ENCODE results near the gene BLOC1S1. TPM values are rescaled to one million over a fixed set of nuclear protein-coding genes. Genes with fewer than 3 reads are reported as not detected.

Gene BLOC1S1
- total and polyA plus RNA-seq, 4 donors = 87.3 to 351 (median 181) TPM

DNA sequence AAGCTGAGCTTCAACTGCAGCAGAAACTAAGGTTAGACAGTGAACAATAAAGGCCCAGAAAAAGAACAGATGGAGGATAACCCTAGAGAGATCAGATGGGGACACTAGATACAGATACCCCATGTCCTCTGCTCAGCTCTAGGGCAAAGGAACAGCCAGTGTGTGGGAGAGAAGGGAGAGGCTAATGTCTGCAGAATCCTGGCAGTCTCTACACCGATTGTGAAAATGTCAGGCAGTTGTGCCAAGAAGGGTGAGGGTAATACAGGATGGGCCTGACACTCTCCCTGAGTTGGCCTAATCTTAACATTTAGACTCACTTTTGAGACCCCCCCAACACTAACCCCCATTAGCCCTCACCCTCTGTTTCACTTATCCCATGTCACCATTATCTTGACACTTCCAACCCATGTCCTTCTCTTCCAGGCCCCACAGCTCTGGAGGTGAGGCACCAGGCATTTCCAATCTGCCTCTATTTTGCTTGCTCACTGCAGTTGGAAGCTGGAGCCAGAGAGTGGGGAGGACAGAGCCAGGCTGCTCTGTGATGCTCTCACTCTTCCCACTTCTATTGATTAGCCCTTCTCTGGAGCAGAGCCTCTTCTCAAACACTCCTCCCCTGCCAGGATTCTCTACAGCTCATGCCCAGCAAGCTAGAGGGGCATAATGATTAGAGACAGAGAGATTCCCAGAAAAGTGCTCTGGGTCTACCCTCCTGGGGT lies 3.0 kb upstream of the BLOC1S1 start:
- ATAC-seq (ENCODE audit: low FRiP score) = no peak
- H3K4me3 ChIP-seq (ENCODE audit: low read length in 2 of 2) = no peak overlapping the region
- H3K36me3 ChIP-seq (ENCODE audit: control insufficient read depth in 1 of 2, insufficient read depth in 2 of 2, low read length in 1 of 2) = no peaks in the 10 kb centered on the region
- DNase-seq = peak; percentile 17 to 42
- H3K27ac ChIP-seq (ENCODE audit: low read depth in 1 of 2, low read length in 2 of 2) = peak overlapping the region; percentile 76 to 91
- 0 to 13% methylated on average over 1 of the region's 1 CpG for WGBS, 2 donors
- no peaks in the 10 kb centered on the region for H3K27me3 ChIP-seq (ENCODE audit: control insufficient read depth in 1 of 2, insufficient read depth in 2 of 2, low read length in 1 of 2)
- peaks cover 0 to 7% of the 10 kb centered on the region in 2 donors for H3K4me1 ChIP-seq (ENCODE audit: control insufficient read depth in 1 of 2, insufficient read depth in 2 of 2, low read length in 2 of 2)
- intact Hi-C loops (cut with DNase I) = no loop called here
- H3K9me3 ChIP-seq (ENCODE audit: control insufficient read depth, low read length) = no peaks in the 10 kb centered on the region

DNA sequence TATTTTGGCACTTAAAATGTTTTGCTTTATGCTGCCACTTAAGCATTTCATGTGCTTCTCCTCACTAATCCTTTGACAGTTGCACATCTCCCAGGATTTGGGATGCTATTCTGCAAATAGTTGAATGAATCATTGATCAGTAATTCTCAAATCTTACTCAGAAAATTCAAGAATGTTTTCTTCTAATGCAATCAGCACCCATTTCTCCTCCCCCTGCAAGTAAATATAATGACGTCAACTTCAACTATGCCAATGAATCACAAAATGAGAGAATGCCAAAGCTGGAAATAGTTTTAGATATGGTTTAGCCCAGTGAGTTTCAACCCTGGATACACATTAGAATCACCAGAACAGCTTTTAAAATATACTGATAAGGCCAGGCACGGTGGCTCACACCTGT lies 2.1 kb upstream of the BLOC1S1 start:
- no peak overlapping the region for H3K4me3 ChIP-seq (ENCODE audit: low read length in 2 of 2)
- ATAC-seq (ENCODE audit: low FRiP score) (no peak), DNase-seq (no peak)
- H3K27me3 ChIP-seq (ENCODE audit: control insufficient read depth in 1 of 2, insufficient read depth in 2 of 2, low read length in 1 of 2) = no peaks in the 10 kb centered on the region
- intact Hi-C loops (cut with DNase I) = no loop called here
- H3K4me1 ChIP-seq (ENCODE audit: control insufficient read depth in 1 of 2, insufficient read depth in 2 of 2, low read length in 2 of 2) = peaks cover 0 to 7% of the 10 kb centered on the region in 2 donors
- H3K36me3 ChIP-seq (ENCODE audit: control insufficient read depth in 1 of 2, insufficient read depth in 2 of 2, low read length in 1 of 2) = no peaks in the 10 kb centered on the region
- no peak overlapping the region for H3K27ac ChIP-seq (ENCODE audit: low read depth in 1 of 2, low read length in 2 of 2)
- 5 to 7% methylated on average over 2 of the region's 2 CpGs for WGBS, 2 donors
- H3K9me3 ChIP-seq (ENCODE audit: control insufficient read depth, low read length) = no peaks in the 10 kb centered on the region

DNA sequence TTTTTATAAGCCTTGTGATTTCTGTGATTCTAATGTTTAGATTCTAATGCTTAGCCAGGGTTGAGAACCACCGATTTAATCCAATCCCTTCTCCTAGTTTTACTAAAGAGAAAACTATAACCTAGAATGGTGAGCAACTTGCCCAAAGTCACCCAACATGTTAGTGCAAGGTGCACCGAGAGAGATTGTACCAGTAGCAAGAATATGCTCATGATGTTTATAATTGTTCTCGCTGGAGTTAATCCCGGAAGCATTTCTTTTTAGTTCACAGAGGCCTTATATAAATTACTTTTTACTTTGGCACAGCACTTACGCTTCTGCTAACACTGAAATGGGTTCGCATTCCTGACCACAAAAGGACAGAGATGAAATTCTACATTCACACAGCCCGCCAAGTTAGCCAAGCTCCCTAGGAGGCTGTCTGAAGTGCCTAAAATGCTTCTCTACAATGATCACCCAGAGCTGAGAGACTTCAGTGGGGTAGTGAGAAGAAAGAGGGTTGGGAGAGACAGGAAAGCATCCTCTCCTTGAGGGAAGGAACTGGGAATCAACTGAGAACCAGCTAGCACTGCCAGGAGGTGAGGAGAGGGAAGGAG lies 579 bp upstream of the BLOC1S1 start:
- intact Hi-C loops (cut with DNase I) = no loop called here
- DNase-seq (peak; percentile 31 to 34), ATAC-seq (ENCODE audit: low FRiP score) (no peak)
- peak overlapping the region in 1 of 2 donors; percentile 52 for H3K4me3 ChIP-seq (ENCODE audit: low read length in 2 of 2)
- no peaks in the 10 kb centered on the region for H3K9me3 ChIP-seq (ENCODE audit: control insufficient read depth, low read length)
- H3K4me1 ChIP-seq (ENCODE audit: control insufficient read depth in 1 of 2, insufficient read depth in 2 of 2, low read length in 2 of 2) = peaks cover 0 to 3% of the 10 kb centered on the region in 2 donors
- H3K36me3 ChIP-seq (ENCODE audit: control insufficient read depth in 1 of 2, insufficient read depth in 2 of 2, low read length in 1 of 2) = no peaks in the 10 kb centered on the region
- 12% methylated on average over 7 of the region's 7 CpGs for WGBS, 2 donors
- peak overlapping the region; percentile 83 to 99 for H3K27ac ChIP-seq (ENCODE audit: low read depth in 1 of 2, low read length in 2 of 2)
- H3K27me3 ChIP-seq (ENCODE audit: control insufficient read depth in 1 of 2, insufficient read depth in 2 of 2, low read length in 1 of 2) = no peaks in the 10 kb centered on the region

DNA sequence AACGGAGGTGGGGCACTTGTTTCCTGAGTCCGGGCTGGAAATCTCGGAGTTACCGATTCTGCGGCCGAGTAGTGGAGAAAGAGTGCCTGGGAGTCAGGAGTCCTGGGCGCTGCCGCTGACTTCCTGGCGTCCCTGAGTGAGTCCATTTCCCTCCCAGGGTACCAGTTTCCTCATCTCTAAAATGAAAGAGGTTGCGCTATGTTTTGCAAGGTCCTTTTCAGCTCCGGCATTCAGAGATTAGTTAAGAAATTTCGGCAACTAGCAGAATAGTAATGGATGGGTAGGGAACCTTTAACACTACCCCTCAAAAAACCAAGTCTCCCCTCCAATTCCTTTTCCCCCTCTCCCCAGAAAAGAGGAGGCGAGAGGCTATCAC lies 724 bp downstream of the BLOC1S1 start:
- no peak for DNase-seq
- Histone ChIP-seq H3K27me3 (ENCODE audit: control insufficient read depth in 1 of 2, insufficient read depth in 2 of 2, low read length in 1 of 2) (no peaks in the 10 kb centered on the region), H3K9me3 (ENCODE audit: control insufficient read depth, low read length) (no peaks in the 10 kb centered on the region), H3K4me1 (ENCODE audit: control insufficient read depth in 1 of 2, insufficient read depth in 2 of 2, low read length in 2 of 2) (peaks cover 0 to 3% of the 10 kb centered on the region in 2 donors), H3K27ac (ENCODE audit: low read depth in 1 of 2, low read length in 2 of 2) (peak overlapping the region; percentile 10 to 99), H3K4me3 (ENCODE audit: low read length in 2 of 2) (peak overlapping the region; percentile 29 to 94), H3K36me3 (ENCODE audit: control insufficient read depth in 1 of 2, insufficient read depth in 2 of 2, low read length in 1 of 2) (no peaks in the 10 kb centered on the region)
- no peak for ATAC-seq (ENCODE audit: low FRiP score)
- WGBS, 2 donors = 2 to 4% methylated on average over 13 of the region's 13 CpGs
- intact Hi-C loops (cut with DNase I) = no loop called here

DNA sequence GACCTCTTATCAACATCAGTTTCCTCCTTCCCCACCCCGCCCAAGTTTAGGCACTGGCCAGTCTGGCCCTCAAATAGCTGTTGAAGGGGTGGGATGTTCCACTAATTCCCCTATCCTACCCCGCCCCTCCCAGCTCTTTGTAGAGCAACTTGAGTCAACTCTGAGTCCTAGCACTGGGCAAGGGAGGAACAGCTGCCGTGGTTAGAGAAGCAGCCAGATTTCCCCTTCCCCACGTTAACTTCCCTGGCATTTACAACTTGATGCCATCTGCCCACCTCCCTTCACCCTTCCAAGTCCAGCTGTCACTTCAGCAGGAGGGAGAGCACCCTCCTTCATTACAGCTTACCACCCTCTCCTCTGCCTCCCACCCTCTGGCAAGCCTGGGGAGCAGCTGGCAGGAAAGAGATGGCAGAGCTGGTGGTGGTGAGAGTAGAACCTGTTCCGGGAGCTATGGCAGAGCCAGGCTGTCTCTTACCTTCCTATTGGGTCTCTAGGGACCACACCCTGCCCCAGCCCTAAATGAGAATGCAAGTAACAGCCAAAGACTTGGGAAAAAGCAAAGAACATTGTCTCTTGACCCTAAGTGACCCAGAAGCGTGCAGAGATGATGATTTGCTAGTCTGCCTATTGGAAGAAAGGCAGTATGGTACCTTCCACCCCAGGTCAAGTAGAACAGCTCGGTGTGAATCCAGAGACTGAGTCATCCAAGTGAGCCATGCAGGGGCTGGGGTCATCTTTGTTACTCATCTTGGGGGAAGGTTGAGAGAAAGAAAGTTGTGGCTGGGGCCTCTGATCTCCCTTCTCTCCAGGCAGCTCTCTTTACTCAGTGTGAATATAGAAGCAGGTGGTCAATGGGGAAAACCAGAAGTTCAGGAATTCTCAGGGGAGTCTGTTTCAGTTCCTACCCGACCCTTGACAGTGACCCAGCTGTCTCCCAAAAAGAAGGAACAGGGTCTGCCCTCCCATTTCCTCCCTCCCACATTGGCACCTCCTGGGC lies 1.5 kb downstream of the BLOC1S1 start:
- Histone ChIP-seq H3K4me3 (ENCODE audit: low read length in 2 of 2) (no peak overlapping the region), H3K4me1 (ENCODE audit: control insufficient read depth in 1 of 2, insufficient read depth in 2 of 2, low read length in 2 of 2) (no peaks in the 10 kb centered on the region), H3K27ac (ENCODE audit: low read depth in 1 of 2, low read length in 2 of 2) (peak overlapping the region; percentile 10 to 99), H3K9me3 (ENCODE audit: control insufficient read depth, low read length) (no peaks in the 10 kb centered on the region), H3K36me3 (ENCODE audit: control insufficient read depth in 1 of 2, insufficient read depth in 2 of 2, low read length in 1 of 2) (no peaks in the 10 kb centered on the region), H3K27me3 (ENCODE audit: control insufficient read depth in 1 of 2, insufficient read depth in 2 of 2, low read length in 1 of 2) (no peaks in the 10 kb centered on the region)
- intact Hi-C loops (cut with DNase I) = no loop called here
- ATAC-seq (ENCODE audit: low FRiP score) (no peak), DNase-seq (peak; percentile 42 to 77)
- WGBS, 2 donors = 12 to 15% methylated on average over 8 of the region's 8 CpGs

DNA sequence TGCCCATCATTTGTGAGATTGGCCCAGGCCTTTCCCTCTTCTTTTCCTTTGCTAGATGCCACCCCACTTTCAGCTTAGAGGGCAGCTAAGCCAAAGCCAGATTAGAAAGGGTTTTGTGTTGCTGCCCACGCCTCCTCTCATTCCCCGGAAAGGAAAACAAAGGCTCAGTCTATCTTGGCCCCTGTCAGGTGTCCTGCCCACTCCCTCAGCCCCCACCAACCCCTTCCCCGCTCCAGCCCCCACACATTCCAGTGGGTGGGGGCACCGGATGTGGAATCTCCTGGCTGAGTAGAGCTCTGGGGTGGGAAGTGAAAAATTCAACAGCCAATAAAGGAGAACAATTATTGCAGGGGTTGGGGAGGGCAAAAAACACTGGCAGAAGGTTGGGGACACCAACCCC lies 2.2 kb downstream of the BLOC1S1 start:
- peak overlapping the region in 1 of 2 donors; percentile 99 for H3K27ac ChIP-seq (ENCODE audit: low read depth in 1 of 2, low read length in 2 of 2)
- no peaks in the 10 kb centered on the region for H3K9me3 ChIP-seq (ENCODE audit: control insufficient read depth, low read length)
- H3K36me3 ChIP-seq (ENCODE audit: control insufficient read depth in 1 of 2, insufficient read depth in 2 of 2, low read length in 1 of 2) = no peaks in the 10 kb centered on the region
- intact Hi-C loops (cut with DNase I) = no loop called here
- DNase-seq (peak; percentile 54 to 76), ATAC-seq (ENCODE audit: low FRiP score) (no peak)
- H3K27me3 ChIP-seq (ENCODE audit: control insufficient read depth in 1 of 2, insufficient read depth in 2 of 2, low read length in 1 of 2) = no peaks in the 10 kb centered on the region
- 1 to 5% methylated on average over 4 of the region's 4 CpGs for WGBS, 2 donors
- H3K4me1 ChIP-seq (ENCODE audit: control insufficient read depth in 1 of 2, insufficient read depth in 2 of 2, low read length in 2 of 2) = no peaks in the 10 kb centered on the region
- no peak overlapping the region for H3K4me3 ChIP-seq (ENCODE audit: low read length in 2 of 2)

DNA sequence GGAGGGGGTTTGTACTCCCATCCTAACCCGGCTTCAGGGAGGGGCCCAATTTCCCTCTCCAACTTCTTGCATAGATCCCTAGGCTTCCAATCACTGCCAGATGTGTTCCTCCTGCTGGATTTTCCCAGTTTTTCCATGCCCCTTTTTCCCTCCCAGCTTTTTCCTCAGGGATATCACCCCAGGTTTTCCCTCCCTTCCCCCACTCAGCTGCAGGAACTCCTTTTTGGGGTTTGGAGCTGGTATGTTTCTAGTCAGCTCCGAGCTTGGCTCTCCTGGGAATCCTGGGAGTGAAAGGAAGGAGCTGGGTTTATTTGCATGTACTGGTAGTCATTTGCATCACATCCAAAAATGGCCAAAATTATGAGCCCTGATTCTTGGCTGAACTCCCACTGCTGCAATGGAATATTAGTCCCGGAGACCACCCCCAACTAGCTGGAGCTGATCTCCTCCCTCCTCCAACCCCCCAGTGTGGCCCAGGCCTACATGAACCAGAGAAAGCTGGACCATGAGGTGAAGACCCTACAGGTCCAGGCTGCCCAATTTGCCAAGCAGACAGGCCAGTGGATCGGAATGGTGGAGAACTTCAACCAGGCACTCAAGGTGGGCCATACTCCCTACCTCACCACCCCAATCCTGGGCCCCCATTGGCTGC lies 2.9 kb downstream of the BLOC1S1 start:
- DNase-seq = peak; percentile 51 to 57
- Histone ChIP-seq H3K27me3 (ENCODE audit: control insufficient read depth in 1 of 2, insufficient read depth in 2 of 2, low read length in 1 of 2) (no peaks in the 10 kb centered on the region), H3K36me3 (ENCODE audit: control insufficient read depth in 1 of 2, insufficient read depth in 2 of 2, low read length in 1 of 2) (no peaks in the 10 kb centered on the region), H3K4me3 (ENCODE audit: low read length in 2 of 2) (no peak overlapping the region), H3K27ac (ENCODE audit: low read depth in 1 of 2, low read length in 2 of 2) (peak overlapping the region; percentile 38 to 76), H3K9me3 (ENCODE audit: control insufficient read depth, low read length) (no peaks in the 10 kb centered on the region), H3K4me1 (ENCODE audit: control insufficient read depth in 1 of 2, insufficient read depth in 2 of 2, low read length in 2 of 2) (no peaks in the 10 kb centered on the region)
- intact Hi-C loops (cut with DNase I) = no loop called here
- 15 to 29% methylated on average over 4 of the region's 4 CpGs for WGBS, 2 donors
- ATAC-seq (ENCODE audit: low FRiP score) = no peak

DNA sequence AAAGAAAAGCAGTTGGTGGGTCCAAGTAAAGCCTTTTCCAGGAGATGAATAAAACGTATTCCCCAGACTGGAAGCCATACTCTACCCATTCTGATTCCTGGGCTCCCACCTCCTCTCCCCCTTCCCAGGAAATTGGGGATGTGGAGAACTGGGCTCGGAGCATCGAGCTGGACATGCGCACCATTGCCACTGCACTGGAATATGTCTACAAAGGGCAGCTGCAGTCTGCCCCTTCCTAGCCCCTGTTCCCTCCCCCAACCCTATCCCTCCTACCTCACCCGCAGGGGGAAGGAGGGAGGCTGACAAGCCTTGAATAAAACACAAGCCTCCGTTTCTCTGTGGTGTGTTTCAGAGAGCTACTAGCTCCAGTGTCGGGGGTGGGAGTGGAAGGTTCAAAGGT lies 3.5 kb downstream of the BLOC1S1 start:
- H3K4me3 ChIP-seq (ENCODE audit: low read length in 2 of 2) = no peak overlapping the region
- 37 to 44% methylated on average over 7 of the region's 7 CpGs for WGBS, 2 donors
- H3K27ac ChIP-seq (ENCODE audit: low read depth in 1 of 2, low read length in 2 of 2) = peak overlapping the region; percentile 38 to 76
- intact Hi-C loops (cut with DNase I) = no loop called here
- no peaks in the 10 kb centered on the region for H3K9me3 ChIP-seq (ENCODE audit: control insufficient read depth, low read length)
- DNase-seq = peak; percentile 35 to 48
- no peak for ATAC-seq (ENCODE audit: low FRiP score)
- no peaks in the 10 kb centered on the region for H3K36me3 ChIP-seq (ENCODE audit: control insufficient read depth in 1 of 2, insufficient read depth in 2 of 2, low read length in 1 of 2)
- no peaks in the 10 kb centered on the region for H3K27me3 ChIP-seq (ENCODE audit: control insufficient read depth in 1 of 2, insufficient read depth in 2 of 2, low read length in 1 of 2)
- H3K4me1 ChIP-seq (ENCODE audit: control insufficient read depth in 1 of 2, insufficient read depth in 2 of 2, low read length in 2 of 2) = no peaks in the 10 kb centered on the region

Measured in aorta (tissue), 5 donors.